NCI-H82 treated with DMSO at 0.1 percent for 48 hours (cell line): ENCODE results near the gene MAP1B.
"Not testable (repeated sequence)": the region's sequence is repeated elsewhere in the genome, so short reads cannot be mapped to it uniquely, and the experiment has no call there.

Source experiments
- DNase-seq: peaks from one replicate; lab custom pipeline; 2025; ENCODE audit not compliant: unreplicated experiment; lab: John Stamatoyannopoulos, UW

Gene MAP1B

GRCh38 chr5:72160329-72160728, 53.1 kb downstream of the MAP1B start:
- no peak for DNase-seq

- DNase-seq, result no peak
Measured at GRCh38 chr5:72160959-72161358, 53.7 kb downstream of the MAP1B start.

DNA sequence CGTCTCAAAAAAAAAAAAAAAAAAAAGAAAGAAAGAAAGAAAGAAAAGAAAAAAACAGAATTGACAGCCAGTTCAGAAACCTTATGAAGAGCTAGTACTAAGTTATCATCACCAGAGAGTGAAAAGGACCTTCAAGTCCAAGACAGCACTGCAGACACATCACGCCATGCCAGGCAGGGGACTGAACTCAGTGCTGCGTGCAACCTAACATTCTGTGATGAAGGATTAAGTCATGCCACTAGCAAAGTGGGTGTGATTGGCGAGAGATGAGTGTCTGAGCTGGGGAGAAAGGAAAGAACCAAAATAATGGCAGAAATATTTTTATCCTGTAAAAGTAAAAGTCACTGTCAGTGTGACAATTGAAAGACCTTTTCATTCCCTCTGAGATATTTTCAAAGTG, 54.7 kb downstream of the MAP1B start:
- no peak for DNase-seq

DNA sequence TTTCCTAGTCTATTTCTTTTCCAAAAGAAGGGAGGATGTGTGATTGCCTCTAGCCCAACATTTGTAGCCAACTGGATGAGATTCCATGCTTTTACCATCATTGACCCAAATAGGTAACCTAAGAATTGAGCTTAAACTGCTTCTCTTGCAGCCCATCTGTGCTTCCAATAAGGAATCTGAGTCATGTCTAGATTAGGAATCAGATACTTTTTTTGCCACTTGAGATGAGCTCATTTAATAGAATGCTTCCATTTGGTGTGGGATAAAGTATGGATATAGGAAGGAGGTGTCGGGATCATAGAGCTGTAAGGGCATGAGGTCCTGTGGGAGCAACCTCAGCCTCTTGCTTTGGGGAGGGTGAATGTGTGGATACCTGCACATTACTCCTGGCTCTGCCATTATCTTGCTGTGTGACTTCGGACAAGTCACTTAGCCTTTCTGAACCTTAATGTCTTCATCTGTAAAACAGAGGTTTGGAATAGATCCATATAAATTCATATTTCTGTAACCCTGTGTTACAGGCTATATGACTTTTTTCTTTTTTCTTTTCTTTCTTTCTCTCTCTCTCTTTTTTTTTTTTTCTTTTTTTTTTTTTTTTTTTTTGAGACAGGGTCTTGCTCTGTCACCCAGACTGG, 56.2 kb downstream of the MAP1B start:
- DNase-seq, result no peak

DNA sequence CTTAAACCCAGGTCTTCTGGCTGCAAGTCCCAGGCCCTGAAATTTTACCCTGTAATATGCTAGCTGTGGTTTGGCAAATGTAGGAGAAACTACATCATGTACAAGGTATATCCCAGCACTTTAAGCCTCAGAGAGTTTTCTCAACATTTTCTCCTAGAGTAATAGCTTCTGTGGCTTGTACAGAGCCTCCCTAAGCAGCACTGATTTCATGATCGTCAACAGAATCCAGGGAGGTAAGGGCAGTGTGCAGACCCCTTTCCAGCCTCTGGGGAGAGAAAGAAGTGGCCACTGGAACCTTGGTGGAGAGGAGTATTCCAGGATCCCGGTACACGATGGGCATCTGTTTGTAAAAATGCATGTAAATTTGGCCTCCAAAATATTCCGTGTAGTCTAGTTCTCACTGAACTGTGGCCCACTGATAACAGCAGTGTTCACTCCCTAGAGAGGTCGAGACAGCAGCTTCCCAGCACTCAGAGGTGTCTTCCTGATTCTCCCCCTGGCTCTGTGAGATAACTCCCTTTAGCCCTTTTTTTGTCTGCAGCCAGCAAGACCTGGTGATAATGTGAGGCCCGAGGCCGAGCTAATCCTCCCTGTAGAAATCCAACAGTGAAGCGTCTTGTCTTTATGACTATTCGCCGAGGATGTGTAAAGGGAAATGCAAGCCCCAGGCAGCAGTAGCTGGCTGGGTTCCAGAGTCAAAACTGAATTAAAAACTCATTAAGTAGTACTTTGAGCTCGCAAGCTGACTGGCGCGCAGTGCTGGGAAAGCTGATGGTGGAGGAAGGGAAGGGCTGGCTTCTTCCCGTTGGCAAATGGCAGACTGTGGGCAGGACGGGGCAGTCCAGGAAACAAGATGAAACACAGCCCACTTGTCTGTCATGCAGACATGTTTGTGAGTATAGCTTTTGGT, 59.0 kb downstream of the MAP1B start:
- peak; percentile 67 for DNase-seq

GRCh38 chr5:72167257-72167656, 60.0 kb downstream of the MAP1B start:
- DNase-seq, result no peak

GRCh38 chr5:72167804-72168203, 60.5 kb downstream of the MAP1B start:
- no peak for DNase-seq

GRCh38 chr5:72170101-72170500, 62.8 kb downstream of the MAP1B start:
- DNase-seq, result no peak

- DNase-seq, result not testable (repeated sequence)
Measured at GRCh38 chr5:72171181-72171580, 63.9 kb downstream of the MAP1B start.

GRCh38 chr5:72171667-72172066, 64.4 kb downstream of the MAP1B start:
- no peak for DNase-seq

GRCh38 chr5:72172786-72173185, 65.5 kb downstream of the MAP1B start:
- no peak for DNase-seq

- no peak for DNase-seq
Measured at GRCh38 chr5:72177538-72177937, 70.3 kb downstream of the MAP1B start.

DNA sequence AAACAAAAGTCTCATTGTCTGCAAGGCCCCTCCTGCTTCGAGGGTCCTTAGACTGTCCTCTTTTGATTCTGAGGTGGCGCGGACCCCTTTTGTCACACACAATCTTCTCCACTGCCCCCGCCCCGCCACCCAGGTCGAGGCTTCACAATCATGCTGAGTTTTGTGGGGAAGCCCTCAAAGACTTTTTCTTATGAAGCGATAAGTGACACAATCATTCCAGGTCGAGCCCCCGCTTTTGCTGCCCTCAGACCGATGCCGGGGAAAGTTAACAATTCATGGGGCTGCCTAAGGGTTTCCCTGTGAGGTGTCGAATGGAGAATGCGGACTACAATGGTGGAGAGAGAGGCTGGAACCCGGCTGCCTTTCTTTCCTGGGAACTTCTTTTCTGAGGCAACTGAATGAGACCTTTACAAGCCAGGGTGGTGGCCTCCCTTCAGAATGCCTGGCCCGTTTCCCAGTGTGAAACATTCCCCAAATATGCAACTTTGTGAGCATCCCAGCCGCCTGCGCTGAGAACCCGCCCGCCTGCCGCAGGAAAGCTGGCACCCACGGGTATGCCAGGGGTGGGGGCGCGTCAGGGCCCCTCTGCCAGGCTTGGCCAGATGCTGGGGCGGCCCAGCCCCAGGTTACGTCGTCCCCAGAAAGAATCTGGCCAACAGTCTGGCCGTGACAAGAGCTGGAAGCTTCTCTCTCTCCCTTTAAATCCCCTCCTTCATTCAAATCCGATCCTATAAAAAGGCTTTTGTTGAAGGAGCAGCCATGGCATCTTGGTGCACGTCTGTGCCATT, 71.9 kb downstream of the MAP1B start:
- DNase-seq, result no peak

DNA sequence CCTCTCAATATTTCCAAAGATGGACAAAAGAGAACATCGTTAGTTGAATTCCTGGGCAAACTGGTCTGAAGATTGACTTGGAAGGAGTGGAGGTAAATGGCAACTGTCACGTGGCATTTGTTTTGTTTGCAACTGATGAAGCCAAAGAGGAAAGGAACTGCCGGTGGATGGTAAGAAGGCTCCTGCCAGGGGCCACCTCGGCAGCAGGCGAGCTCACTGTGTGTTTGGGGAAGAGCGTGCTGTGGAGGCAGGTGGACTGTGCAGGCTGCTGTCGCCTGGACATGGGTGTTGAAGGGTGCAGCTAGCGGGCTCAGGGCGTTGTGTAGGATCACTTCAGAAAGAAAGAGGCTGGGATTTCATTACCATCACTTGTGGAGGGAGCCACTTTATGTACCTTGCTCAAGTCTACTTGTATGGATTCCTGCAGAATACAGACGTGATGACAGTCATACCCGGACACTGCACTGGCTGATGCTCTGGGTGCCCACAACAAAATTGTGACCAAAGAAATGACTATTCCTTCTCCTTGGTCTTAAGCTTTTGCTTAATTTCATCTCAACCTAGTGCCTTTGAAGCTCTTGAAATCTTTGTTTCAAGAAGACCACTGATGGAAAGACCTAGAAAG, 72.7 kb downstream of the MAP1B start:
- DNase-seq, result no peak

- DNase-seq, result no peak
Measured at GRCh38 chr5:72180925-72181324, 73.7 kb downstream of the MAP1B start.

DNA sequence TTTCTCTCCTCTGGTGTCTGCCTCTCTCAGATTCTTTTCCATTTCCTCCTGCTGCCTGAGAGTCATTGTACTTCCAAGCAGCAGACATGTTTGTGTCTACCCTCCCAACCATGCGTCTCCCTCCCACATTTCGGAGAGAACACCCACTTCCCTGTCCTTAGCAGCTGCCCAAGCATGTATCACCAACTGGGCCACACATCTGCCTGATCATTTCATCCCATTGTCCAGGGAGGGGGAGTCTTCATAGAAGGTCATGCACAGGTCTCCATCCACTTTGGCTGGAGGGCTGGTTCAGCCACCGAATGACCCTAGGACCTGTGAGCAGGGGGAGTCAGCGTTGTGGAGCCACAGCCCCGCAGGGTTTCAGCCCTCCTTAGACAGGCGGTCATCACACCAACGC, 75.4 kb downstream of the MAP1B start:
- no peak for DNase-seq

GRCh38 chr5:72183101-72183520, 75.8 kb downstream of the MAP1B start:
- DNase-seq, result no peak

GRCh38 chr5:72184408-72184807, 77.1 kb downstream of the MAP1B start:
- no peak for DNase-seq

GRCh38 chr5:72185496-72186329, 78.4 kb downstream of the MAP1B start:
- no peak for DNase-seq

DNA sequence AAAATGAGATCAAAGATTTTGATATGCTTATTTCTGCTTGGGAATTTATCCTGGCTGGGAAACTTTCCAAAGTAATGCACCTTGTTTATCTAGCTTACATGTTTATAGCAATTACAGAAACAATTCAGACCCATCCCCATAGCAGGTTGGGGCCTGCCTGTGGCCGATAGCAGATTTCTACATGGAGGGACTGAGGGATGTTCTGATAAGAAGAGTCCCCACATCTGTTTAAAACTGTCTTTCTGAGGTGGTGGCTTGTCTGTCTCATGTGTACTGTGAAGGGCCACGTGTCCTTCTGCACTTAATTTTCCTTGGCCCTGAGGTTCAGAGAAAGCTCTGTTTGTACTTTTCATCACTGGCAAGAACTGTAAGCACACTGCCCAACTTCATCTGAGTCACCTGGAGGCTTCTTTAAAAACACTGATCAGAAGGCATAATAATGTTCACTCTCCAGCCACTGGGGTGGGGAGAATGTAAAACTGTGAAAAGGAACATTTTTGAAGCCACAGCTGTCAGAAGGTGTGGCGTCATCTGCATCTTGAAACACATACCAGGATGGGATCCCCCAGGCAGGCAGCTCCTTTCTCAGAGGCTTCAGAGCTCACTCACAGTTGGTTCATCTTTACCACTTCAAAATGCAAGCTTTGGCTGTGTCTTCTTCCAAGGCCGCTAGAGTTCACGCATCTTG, 80.3 kb downstream of the MAP1B start:
- DNase-seq, result no peak
